Natural killer cell (primary cell): Measurements from ENCODE around the gene PLEKHA1. TPM values are rescaled to one million over a fixed set of nuclear protein-coding genes. Genes with fewer than 3 reads are reported as not detected.

Experiments used
- ATAC-seq, 3 donors: fragments of 150-1000 bp in 2 of 3; fragments of 200-7000 bp in 1 of 3; cut with Tn5 transposase; 1 replicate in 1 of 3; 2 replicates in 2 of 3; pipeline ENCODE4 v1.10.0; 2021; ENCODE audit warnings: mild to moderate bottlenecking in 2 of 3, moderate library complexity in 2 of 3
- DNase-seq, 2 donors: peaks; one replicate each; pipeline versions ENCODE4 v3.0.0 to v3.0.0-alpha.2; 2013 to 2021; ENCODE audit warnings: mixed read lengths in 1 of 2
- H3K27ac ChIP-seq: one replicate; pipeline ENCODE4 v1.5.1; 2013; ENCODE audit warnings: mild to moderate bottlenecking, low read length
- H3K27me3 ChIP-seq: one replicate; pipeline ENCODE4 v1.6.1; 2013; ENCODE audit warnings: low read length; ENCODE audit not compliant: control insufficient read depth, insufficient read depth
- H3K36me3 ChIP-seq: one replicate; pipeline ENCODE4 v1.6.1; 2013; ENCODE audit warnings: low read length; ENCODE audit not compliant: control insufficient read depth, insufficient read depth
- H3K4me1 ChIP-seq: one replicate; pipeline ENCODE4 v1.6.1; 2013; ENCODE audit warnings: low read length; ENCODE audit not compliant: control insufficient read depth, insufficient read depth
- H3K4me3 ChIP-seq: one replicate; pipeline ENCODE4 v1.5.1; 2013; ENCODE audit warnings: low read length
- H3K9me3 ChIP-seq: one replicate; pipeline ENCODE4 v1.6.1; 2013; ENCODE audit warnings: low read length; ENCODE audit not compliant: control insufficient read depth, insufficient read depth
- H3K27ac Mint-ChIP-seq, 2 donors: one replicate each; pipeline ENCODE4 v1.8.0; 2022; ENCODE audit warnings: mild to moderate bottlenecking in 2 of 2, mixed read lengths in 2 of 2, moderate library complexity in 1 of 2
- H3K27me3 Mint-ChIP-seq, 2 donors: one replicate each; pipeline ENCODE4 v1.8.0; 2022; ENCODE audit warnings: low read depth in 2 of 2, mixed read lengths in 2 of 2
- H3K36me3 Mint-ChIP-seq: one replicate; pipeline ENCODE4 v1.8.0; 2022; ENCODE audit warnings: mixed read lengths
- H3K4me1 Mint-ChIP-seq, 2 donors: one replicate each; pipeline ENCODE4 v1.8.0; 2022; ENCODE audit warnings: mixed read lengths in 2 of 2
- H3K4me3 Mint-ChIP-seq: one replicate; pipeline ENCODE4 v1.8.0; 2022; ENCODE audit warnings: mild to moderate bottlenecking, moderate library complexity, mixed read lengths
- H3K9me3 Mint-ChIP-seq, 2 donors: one replicate each; pipeline ENCODE4 v1.8.0; 2022; ENCODE audit warnings: mixed read lengths in 2 of 2
- WGBS: methylation state at CpG from one replicate; pipeline ENCODE4 v1.1.7; 2013; ENCODE audit warnings: missing lambda C conversion rate; ENCODE audit not compliant: insufficient coverage; 5-methylcytosine and 5-hydroxymethylcytosine counted together
- intact Hi-C: fragments of 100-400 bp; cut with micrococcal nuclease; formaldehyde crosslinking; loops from one replicate; pipeline ENCODE4 v1.14.2; 2022
- total RNA-seq, 4 donors: library from RNA; stranded (reverse); fragments of 120-200 nt in 1 of 4; gene quantifications; one replicate each; pipeline versions ENCODE4 v1.2.3 to v1.2.4, GENCODE V29; 2013 to 2022
- TF ChIP-seq, protein P1 (sequence below): fragments of 200-600 bp; IDR thresholded peaks from one replicate; pipeline ENCODE4 v1.8.0; 2022; ENCODE audit warnings: antibody characterized with exemption

The PLEKHA1 gene
- total RNA-seq, 3 donors from 2014 or later (not counting 1 experiment from before 2014, with no cell fraction given): 45.9 to 64.6 (median 56.1) TPM

DNA sequence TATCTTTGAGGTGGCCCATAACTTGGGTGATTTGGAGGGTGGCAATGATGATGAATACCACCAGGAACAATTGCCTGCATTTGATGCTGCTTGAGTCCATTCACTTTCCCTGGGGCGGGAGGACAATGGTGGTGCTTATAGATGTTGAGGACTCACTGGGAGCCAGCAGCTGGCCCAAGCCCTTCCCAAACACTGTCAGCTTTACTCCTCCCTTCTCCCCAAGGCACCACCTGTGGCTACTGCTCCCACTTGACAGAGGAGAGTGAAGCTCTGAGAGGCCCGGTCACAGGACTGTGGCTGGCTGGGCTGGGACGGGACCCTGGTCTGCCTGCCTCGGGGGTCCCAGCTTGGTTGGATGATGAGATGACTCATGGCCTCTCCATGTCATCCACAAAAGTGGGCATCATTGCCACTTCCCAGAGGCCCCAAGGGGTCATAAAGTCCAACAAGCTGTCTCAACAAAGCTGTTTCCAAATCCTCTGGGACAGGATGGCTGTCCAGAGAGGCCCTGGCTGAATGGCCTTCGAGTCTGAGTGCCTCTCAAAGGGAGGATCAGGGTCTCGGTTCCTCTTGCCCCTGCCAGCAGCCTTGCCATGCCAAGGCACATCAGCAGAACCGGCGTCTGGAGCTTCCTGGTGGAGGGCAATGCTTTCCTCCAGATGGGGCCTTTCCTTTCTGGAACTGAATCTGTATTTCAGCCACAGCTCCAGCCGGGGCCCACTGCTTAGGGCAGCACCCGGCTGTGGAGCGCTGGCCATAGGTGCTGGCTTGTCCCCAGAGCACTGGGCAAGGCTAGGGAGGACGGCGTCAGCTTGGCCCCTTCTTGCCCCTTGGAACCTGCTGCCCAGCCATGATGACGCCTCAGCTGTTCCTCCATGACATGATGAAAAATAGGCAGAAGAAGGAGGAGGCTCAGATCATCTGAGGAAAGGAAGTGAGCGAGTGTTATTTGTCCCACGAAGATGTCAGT, 47.0 kb upstream of the PLEKHA1 start:
- H3K4me1 Mint-ChIP-seq: no peaks in the 10 kb centered on the region
- Histone ChIP-seq H3K27ac (no peak overlapping the region), H3K27me3 (peaks cover 2% of the 10 kb centered on the region), H3K4me3 (no peak overlapping the region), H3K36me3 (no peaks in the 10 kb centered on the region), H3K4me1 (no peaks in the 10 kb centered on the region), H3K9me3 (no peaks in the 10 kb centered on the region)
- WGBS: 82% methylated on average over 16 of the region's 16 CpGs
- intact Hi-C loops: no loop called here
- H3K27ac Mint-ChIP-seq: no peak overlapping the region
- H3K36me3 Mint-ChIP-seq: no peaks in the 10 kb centered on the region
- peaks cover 27 to 56% of the 10 kb centered on the region in 2 donors for H3K27me3 Mint-ChIP-seq
- H3K4me3 Mint-ChIP-seq: no peak overlapping the region
- ATAC-seq (no peak), DNase-seq (no peak)
- H3K9me3 Mint-ChIP-seq: no peaks in the 10 kb centered on the region
- TF ChIP-seq, protein P1, sequence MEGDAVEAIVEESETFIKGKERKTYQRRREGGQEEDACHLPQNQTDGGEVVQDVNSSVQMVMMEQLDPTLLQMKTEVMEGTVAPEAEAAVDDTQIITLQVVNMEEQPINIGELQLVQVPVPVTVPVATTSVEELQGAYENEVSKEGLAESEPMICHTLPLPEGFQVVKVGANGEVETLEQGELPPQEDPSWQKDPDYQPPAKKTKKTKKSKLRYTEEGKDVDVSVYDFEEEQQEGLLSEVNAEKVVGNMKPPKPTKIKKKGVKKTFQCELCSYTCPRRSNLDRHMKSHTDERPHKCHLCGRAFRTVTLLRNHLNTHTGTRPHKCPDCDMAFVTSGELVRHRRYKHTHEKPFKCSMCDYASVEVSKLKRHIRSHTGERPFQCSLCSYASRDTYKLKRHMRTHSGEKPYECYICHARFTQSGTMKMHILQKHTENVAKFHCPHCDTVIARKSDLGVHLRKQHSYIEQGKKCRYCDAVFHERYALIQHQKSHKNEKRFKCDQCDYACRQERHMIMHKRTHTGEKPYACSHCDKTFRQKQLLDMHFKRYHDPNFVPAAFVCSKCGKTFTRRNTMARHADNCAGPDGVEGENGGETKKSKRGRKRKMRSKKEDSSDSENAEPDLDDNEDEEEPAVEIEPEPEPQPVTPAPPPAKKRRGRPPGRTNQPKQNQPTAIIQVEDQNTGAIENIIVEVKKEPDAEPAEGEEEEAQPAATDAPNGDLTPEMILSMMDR: no peak

DNA sequence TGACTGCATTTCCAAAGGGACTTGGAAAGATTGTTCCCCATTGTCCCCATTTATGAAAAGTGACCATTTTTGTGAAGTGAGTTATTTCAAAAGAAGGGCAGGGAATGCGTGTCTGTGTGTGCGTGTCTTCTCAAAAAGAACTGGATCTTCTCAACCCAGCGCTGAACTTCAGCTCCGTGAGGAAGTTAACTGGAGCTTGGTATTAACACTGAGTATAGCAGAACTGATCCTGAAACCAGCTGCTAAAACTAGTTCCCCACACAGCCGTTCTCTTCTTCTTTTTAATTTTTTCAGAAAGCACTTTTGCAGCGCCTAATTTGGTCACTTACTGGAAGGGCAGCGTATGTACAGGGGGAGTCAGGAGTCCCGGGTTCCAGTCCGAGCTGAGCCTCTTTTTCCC, 45.8 kb upstream of the PLEKHA1 start:
- DNase-seq: no peak
- TF ChIP-seq, protein P1: no peak
- H3K27me3 Mint-ChIP-seq: peaks cover 29 to 44% of the 10 kb centered on the region in 2 donors

DNA sequence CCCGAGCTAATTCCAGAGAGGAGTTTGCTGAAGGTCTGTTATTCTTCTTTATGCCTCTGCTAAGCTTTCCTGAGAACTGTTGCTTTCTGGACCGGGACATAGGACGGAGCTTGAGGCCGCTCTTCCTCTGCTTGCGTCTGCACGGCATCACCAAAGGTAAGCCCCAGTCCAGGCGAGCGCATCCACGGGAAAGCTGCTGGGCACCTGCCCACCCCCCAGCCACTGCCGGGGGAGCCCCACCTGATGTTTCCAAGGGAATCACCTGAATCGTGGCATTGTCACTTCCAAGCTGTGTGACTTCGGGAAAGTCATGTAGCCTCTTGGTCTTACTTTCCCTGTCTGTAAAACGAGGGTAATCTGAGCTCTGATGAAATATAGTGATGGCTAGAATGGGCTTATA, 45.1 kb upstream of the PLEKHA1 start:
- Histone ChIP-seq H3K27me3 (peaks cover 2% of the 10 kb centered on the region), H3K4me1 (no peaks in the 10 kb centered on the region), H3K9me3 (no peaks in the 10 kb centered on the region), H3K36me3 (no peaks in the 10 kb centered on the region), H3K4me3 (no peak overlapping the region), H3K27ac (no peak overlapping the region)
- no peak overlapping the region for H3K4me3 Mint-ChIP-seq
- WGBS: 85% methylated on average over 13 of the region's 13 CpGs
- no peak for DNase-seq
- H3K27ac Mint-ChIP-seq: no peak overlapping the region
- ATAC-seq: no peak
- H3K36me3 Mint-ChIP-seq: no peaks in the 10 kb centered on the region
- intact Hi-C loops: no loop called here
- no peaks in the 10 kb centered on the region for H3K9me3 Mint-ChIP-seq
- H3K4me1 Mint-ChIP-seq: no peaks in the 10 kb centered on the region
- peaks cover 24 to 40% of the 10 kb centered on the region in 2 donors for H3K27me3 Mint-ChIP-seq
- TF ChIP-seq, protein P1: no peak

More for the DNA sequence above, 45.8 kb upstream of the PLEKHA1 start:
- Histone ChIP-seq H3K4me3 (no peak overlapping the region), H3K36me3 (no peaks in the 10 kb centered on the region), H3K27ac (no peak overlapping the region), H3K9me3 (no peaks in the 10 kb centered on the region), H3K4me1 (no peaks in the 10 kb centered on the region), H3K27me3 (peaks cover 2% of the 10 kb centered on the region)
- no peaks in the 10 kb centered on the region for H3K9me3 Mint-ChIP-seq
- H3K4me3 Mint-ChIP-seq: no peak overlapping the region
- ATAC-seq: no peak
- H3K36me3 Mint-ChIP-seq: no peaks in the 10 kb centered on the region
- WGBS: 70% methylated on average over 9 of the region's 9 CpGs
- intact Hi-C loops: no loop called here
- H3K4me1 Mint-ChIP-seq: no peaks in the 10 kb centered on the region
- H3K27ac Mint-ChIP-seq: no peak overlapping the region
